ENCODE data around the gene CAPN1. TPM values are rescaled to one million over a fixed set of nuclear protein-coding genes. Genes with fewer than 3 reads are reported as not detected.

CAPN1 gene
- total RNA-seq, 4 donors from 2014 or later = 86.4 to 112 (median 95.7) TPM

GRCh38 chr11:65151331-65151899 lies 30.3 kb upstream of the CAPN1 start:
- TF ChIP-seq CTCF (IDR thresholded peaks at IDR 0.05; ENCODE audit: low read depth) = no peak

GRCh38 chr11:65152122-65152521 lies 29.6 kb upstream of the CAPN1 start:
- TF ChIP-seq CTCF (IDR thresholded peaks at IDR 0.05; ENCODE audit: low read depth) = no peak

GRCh38 chr11:65156256-65156655 lies 25.5 kb upstream of the CAPN1 start:
- TF ChIP-seq CTCF (IDR thresholded peaks at IDR 0.05; ENCODE audit: low read depth) = no peak

- TF ChIP-seq CTCF (IDR thresholded peaks at IDR 0.05; ENCODE audit: low read depth) = no peak
These were observed 24.8 kb upstream of the CAPN1 start for GRCh38 chr11:65156926-65157325.

GRCh38 chr11:65157336-65157735 lies 24.4 kb upstream of the CAPN1 start:
- TF ChIP-seq CTCF (IDR thresholded peaks at IDR 0.05; ENCODE audit: low read depth) = no peak

GRCh38 chr11:65159012-65159411 lies 22.7 kb upstream of the CAPN1 start:
- no peak for TF ChIP-seq CTCF (IDR thresholded peaks at IDR 0.05; ENCODE audit: low read depth)

- TF ChIP-seq CTCF (IDR thresholded peaks at IDR 0.05; ENCODE audit: low read depth) = no peak
These were observed 21.1 kb upstream of the CAPN1 start for GRCh38 chr11:65160643-65161042.
